Activated CD8-positive, alpha-beta memory T cell treated with anti-CD3 and anti-CD28 coated beads for 24 hours (primary cell): ENCODE data around the gene CCSER1.
"Not testable (repeated sequence)": the region's sequence is repeated elsewhere in the genome, so short reads cannot be mapped to it uniquely, and the experiment has no call there.

Experiments
- DNase-seq: peaks from one replicate; pipeline ENCODE4 v3.0.0-alpha.2; 2020

The CCSER1 gene

DNA sequence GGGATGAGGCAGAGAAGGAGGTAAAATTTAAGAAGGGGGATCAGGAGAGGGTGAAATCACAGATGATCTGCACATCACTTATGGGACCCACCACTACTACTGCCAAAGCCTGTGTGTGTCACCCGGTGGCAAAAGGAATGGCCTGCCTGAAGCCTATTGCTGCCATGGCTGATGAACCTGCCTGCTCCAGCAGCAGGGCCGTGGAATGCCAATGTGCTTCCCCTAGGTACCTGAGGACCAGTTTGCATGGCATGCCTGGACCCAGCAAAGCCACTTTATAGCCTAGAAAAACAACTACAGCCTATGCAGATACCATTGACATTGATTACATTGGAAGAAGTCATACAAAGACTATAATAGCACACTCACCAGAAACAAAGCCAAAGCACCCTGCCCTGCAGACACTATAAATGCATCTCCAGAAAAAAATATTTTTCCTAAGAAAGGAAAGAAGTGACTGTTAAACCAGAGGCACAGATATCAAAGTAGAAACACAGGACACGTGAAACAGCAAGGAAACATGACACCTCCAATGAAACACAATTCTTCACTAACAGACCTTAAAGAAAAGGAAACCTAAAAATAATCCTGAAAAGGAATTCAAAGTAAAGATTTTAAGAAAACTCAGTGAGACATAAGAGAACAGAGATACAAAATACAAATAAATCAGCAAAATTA lies 1495.9 kb downstream of the CCSER1 start:
- DNase-seq: no peak

DNA sequence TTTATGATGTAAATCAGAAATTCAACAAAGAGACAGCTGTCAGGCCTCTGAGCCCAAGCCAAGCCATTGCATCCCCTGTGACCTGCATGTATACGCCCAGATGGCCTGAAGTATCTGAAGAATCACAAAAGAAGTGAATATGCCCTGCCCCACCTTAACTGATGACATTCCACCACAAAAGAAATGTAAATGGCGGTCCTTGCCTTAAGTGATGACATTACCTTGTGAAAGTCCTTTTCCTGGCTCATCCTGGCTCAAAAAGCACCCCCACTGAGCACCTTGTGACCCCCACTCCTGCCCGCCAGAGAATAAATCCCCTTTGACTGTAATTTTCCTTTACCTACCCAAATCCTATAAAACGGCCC lies 1496.4 kb downstream of the CCSER1 start:
- not testable (repeated sequence) for DNase-seq

DNA sequence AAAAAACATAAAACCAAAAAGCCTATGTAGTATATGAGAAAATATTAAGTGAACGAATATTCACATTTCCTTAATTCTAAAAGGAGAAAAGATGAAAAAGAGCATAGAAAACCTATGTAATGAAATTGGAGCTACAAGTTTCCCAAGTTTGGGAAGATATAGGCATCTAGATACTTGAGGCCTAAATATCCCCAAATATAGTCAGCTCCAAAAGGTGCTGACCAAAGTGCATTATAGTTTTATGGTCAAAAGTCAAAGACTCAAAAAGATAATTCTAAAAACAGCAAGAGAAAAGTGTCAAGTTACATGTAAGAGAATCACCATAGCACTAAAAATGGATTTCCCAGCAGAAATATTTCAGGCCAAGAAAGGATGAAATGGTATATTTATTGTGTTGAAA lies 1502.9 kb downstream of the CCSER1 start:
- no peak for DNase-seq

DNA sequence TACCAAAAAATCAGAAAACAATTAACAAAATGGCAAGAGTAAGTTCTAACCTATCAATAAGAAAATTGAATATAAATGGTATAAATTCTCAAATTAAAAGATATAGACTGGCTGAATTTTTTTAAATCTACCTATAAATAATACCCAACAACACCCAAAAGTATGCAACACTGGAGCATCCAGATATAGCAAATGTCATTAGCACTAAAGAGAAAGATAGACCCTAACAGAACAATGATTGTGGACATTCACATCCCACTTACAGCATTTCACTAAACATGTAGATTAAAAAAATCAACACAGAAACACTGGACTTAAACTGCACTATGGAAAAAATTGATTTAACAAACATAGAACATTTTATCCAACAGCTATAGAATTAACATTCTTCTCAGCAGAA lies 1503.6 kb downstream of the CCSER1 start:
- DNase-seq: no peak

DNA sequence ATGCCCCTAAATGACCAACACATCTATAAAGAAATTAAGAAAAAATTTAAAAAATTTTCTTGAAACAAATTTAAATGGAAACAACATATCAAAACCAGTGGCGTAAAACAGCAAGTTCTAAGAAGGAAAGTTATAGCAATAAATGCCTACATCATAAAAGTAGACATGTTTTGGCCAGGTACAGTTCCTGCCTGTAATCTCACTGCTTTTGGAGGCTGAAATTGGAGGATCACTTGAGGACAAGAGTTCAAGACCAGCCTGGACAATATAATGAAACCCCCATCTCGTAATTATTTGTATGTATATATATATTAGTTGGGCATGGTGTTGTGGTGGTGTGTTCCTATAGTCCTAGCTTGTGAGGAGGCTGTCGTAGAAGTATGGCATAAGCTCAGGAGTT lies 1504.1 kb downstream of the CCSER1 start:
- no peak for DNase-seq

DNA sequence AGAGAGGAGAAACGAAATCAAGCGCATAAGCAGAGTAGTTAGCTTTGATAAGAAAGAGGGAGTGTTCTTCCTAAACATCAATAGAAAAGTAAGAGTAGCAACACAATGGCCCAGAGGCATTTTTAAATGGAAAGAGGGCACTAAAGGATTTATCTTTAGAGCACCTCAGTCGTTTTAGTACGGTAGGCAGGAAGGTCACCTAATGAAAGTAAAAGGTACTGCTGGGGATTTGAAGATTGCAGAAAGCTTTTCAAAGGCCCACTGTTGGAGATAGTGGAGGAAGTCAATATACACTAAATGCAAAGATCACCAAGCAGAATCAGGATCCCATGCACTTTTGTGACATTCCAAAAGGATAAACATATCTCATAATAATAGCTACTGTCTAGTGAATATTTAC lies 1508.9 kb downstream of the CCSER1 start:
- DNase-seq: no peak
